Mesothelial cell of epicardium (in vitro differentiated cells): ENCODE results near the gene E2F1. TPM values are rescaled to one million over a fixed set of nuclear protein-coding genes. Genes with fewer than 3 reads are reported as not detected.

ENCODE experiments used
- DNase-seq, 2 experiments: peaks; one replicate each; pipeline ENCODE4 v3.0.0; 2021; ENCODE audit warnings: low spot score in 2 of 2; ENCODE audit not compliant: unreplicated experiment in 2 of 2
- H3K27ac Mint-ChIP-seq: 2 replicates; pipeline ENCODE4 v1.8.0; 2021; ENCODE audit warnings: mixed read lengths
- H3K27me3 Mint-ChIP-seq: 2 replicates; pipeline ENCODE4 v1.8.0; 2021; ENCODE audit warnings: low read depth, mixed read lengths
- H3K36me3 Mint-ChIP-seq: 2 replicates; pipeline ENCODE4 v1.8.0; 2021; ENCODE audit warnings: mixed read lengths
- H3K4me1 Mint-ChIP-seq: 2 replicates; pipeline ENCODE4 v1.8.0; 2021; ENCODE audit warnings: mixed read lengths
- H3K4me3 Mint-ChIP-seq: 2 replicates; pipeline ENCODE4 v1.8.0; 2021; ENCODE audit warnings: mild to moderate bottlenecking, moderate library complexity, mixed read lengths
- H3K9me3 Mint-ChIP-seq: 2 replicates; pipeline ENCODE4 v1.8.0; 2021; ENCODE audit warnings: mixed read lengths
- total RNA-seq: library from RNA; stranded (reverse); gene quantifications from 3 replicates; pipeline ENCODE4 v1.2.1, GENCODE V29; 2021
- TF ChIP-seq, protein P1 (sequence below): fragments of 200-600 bp; sonication (generic); IDR thresholded peaks from one replicate; pipeline ENCODE4 v1.5.0; 2021; ENCODE audit warnings: antibody characterized with exemption; ENCODE audit not compliant: unreplicated experiment

Gene E2F1
- total RNA-seq, 1 donor from 2014 or later: 16.7 TPM

DNA sequence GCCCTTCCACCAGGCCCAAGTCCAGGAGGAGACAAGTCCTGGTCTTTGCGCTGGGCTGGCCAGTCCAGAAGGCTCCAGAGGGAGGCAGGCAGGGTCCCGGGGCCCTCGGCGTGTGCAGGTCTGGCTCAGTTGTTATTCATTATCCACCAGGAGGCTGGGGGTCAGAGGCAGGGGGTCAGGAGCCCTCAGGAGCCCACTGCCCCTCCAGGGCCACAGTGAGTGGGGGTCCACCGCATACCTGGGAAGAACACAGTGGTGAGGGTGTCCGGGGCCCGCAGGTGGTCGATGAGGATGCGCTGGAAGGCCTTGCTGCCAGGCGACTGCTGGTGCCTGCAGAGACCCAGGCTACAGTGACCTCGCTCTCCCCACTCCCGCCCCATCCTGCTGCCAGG, 28.5 kb downstream of the E2F1 start:
- DNase-seq: no peak
- H3K36me3 Mint-ChIP-seq: peaks cover 2% of the 10 kb centered on the region
- no peak overlapping the region for H3K27ac Mint-ChIP-seq
- H3K4me1 Mint-ChIP-seq: peaks cover 30% of the 10 kb centered on the region
- H3K4me3 Mint-ChIP-seq: no peak overlapping the region
- H3K27me3 Mint-ChIP-seq: no peaks in the 10 kb centered on the region
- TF ChIP-seq, protein P1, sequence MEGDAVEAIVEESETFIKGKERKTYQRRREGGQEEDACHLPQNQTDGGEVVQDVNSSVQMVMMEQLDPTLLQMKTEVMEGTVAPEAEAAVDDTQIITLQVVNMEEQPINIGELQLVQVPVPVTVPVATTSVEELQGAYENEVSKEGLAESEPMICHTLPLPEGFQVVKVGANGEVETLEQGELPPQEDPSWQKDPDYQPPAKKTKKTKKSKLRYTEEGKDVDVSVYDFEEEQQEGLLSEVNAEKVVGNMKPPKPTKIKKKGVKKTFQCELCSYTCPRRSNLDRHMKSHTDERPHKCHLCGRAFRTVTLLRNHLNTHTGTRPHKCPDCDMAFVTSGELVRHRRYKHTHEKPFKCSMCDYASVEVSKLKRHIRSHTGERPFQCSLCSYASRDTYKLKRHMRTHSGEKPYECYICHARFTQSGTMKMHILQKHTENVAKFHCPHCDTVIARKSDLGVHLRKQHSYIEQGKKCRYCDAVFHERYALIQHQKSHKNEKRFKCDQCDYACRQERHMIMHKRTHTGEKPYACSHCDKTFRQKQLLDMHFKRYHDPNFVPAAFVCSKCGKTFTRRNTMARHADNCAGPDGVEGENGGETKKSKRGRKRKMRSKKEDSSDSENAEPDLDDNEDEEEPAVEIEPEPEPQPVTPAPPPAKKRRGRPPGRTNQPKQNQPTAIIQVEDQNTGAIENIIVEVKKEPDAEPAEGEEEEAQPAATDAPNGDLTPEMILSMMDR: no peak
- H3K9me3 Mint-ChIP-seq: no peaks in the 10 kb centered on the region

DNA sequence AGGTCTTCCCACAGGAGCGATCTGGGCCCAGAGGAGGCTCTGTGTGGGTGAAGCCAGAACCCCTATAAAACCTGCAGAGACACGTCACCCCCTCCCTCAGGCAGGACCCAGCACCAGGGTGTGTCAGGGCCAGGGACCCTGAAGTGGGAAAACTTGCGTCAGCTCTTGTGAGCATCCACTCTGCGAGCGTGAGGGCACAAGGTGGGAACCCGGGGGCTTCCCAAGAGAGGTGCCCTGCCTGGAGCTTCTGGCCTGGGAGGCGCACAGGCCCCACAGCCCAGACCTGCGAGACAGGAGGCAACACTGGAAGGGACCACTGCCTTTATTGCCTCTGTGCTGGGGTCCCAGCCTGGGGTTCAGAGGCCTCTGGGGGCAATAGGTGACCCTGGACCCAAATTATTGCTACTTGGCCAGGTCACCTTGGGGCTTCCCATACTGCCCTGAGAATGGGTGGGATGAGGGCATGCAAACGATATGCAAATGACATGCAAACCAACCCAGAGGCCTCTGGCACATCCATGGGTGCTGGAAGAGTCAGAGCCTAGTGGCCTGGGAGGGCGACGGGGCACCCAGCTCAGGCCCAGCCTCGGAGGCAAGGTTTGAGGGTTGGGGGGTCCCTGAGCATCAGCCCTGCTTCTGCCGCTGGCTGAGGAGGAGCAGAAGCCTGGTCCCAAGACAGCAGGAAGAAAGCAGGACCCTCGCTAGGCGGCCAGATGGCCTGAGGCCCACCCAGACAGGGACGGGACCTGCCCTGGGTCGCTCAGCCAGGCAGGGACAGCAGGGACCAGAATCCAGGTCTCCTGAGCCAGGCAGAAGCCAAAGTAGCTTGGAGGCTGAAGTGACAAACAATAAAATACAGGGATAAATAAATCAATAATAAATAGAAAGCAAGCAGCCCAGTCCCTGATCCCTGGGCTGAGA, 29.1 kb downstream of the E2F1 start:
- TF ChIP-seq, protein P1: no peak
- H3K4me1 Mint-ChIP-seq: peaks cover 32% of the 10 kb centered on the region

DNA sequence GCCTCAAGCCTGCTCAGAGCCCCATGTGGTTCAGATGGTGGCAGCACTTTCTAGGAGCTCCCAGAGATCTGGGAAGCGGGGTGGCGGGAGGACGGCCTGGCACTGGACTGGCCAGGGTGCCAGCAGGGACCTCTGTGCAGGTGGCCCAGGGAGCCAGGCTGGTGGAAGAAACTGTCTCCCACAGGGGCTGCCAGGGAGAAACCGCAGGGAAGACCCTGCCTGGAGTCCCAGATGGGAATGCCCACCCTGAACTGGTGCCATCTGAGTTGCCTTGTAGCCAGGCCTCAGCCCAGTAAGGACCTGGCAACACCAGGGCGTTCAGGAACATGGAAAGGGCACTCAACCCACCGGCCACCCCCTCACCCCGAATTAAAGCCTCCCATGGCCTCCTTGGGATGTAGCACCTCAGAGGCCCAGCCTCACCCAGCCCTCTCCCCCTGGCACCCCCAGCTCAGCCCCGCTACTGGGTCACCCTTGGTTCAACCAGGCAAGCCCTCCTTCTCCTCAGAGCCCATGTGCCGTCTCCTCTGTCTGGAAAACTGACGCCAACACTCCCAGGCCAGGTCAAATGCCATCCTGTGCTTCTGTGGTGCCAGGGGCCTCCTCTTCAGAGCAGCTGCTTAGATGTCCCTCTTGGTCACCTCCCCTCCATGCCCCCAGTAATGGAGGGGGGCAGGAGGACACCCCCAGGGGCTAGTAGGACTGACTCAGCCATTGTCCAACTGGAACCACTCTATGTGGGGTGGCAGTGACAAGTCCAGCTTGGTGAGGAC, 30.0 kb downstream of the E2F1 start:
- TF ChIP-seq, protein P1: no peak
- DNase-seq: no peak
- Mint-ChIP-seq H3K27ac (peak overlapping the region; percentile 43), H3K36me3 (peaks cover 2% of the 10 kb centered on the region), H3K27me3 (no peaks in the 10 kb centered on the region), H3K4me1 (peaks cover 41% of the 10 kb centered on the region), H3K9me3 (no peaks in the 10 kb centered on the region), H3K4me3 (no peak overlapping the region)

More for the DNA sequence above, 29.1 kb downstream of the E2F1 start:
- Mint-ChIP-seq H3K27me3 (no peaks in the 10 kb centered on the region), H3K36me3 (peaks cover 2% of the 10 kb centered on the region), H3K9me3 (no peaks in the 10 kb centered on the region), H3K27ac (no peak overlapping the region), H3K4me3 (no peak overlapping the region)
- no peak for DNase-seq

DNA sequence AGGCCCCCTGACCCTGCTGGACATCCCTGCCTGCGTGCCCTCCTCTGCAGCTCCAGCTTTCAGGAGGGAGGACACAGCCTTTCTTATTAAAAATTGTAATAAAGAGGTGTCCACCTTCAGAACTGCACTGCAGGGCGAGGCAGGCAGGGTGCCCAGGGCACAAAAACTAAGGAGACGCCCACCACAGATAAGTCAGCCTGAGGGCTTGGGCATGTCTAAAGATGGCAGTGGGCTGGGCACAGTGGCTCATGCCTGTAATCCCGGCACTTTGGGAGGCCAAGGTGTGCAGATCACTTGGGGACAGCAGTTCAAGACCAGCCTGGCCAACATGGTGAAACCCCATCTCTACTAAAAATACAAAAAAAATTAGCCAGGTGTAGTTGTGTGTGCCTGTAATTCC, 31.0 kb downstream of the E2F1 start:
- DNase-seq: no peak
- Mint-ChIP-seq H3K27ac (peak overlapping the region; percentile 69), H3K4me1 (peaks cover 50% of the 10 kb centered on the region), H3K27me3 (no peaks in the 10 kb centered on the region), H3K9me3 (no peaks in the 10 kb centered on the region), H3K36me3 (peaks cover 2% of the 10 kb centered on the region), H3K4me3 (peak overlapping the region; percentile 4)
- TF ChIP-seq, protein P1: no peak

DNA sequence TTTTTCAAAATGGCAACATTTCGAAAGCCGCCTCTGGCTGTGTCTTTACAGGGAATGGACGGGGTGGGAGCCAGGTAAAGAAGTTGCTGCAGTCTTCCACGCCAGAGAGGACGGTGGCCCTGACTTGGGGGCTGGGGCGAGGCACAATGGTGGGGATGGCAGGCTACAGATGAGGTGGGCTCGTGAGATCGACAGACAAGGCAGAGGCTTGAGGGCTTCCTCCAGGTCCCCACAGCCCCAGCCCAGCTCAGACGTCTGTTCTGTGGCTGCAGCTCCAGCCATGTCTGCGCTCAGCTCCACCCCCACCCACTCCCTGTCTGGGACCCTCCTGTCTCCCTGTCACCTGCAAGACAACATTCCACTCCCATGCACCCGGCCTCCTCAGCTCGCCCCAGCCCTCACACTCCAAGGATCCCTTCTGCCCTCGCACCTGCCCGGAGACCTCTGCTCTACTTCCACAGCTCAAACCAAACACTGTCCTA, 31.5 kb downstream of the E2F1 start:
- Mint-ChIP-seq H3K36me3 (peaks cover 2% of the 10 kb centered on the region), H3K4me3 (peak overlapping the region; percentile 4), H3K4me1 (peaks cover 53% of the 10 kb centered on the region), H3K9me3 (no peaks in the 10 kb centered on the region), H3K27me3 (no peaks in the 10 kb centered on the region), H3K27ac (peak overlapping the region; percentile 69)
- TF ChIP-seq, protein P1: no peak
- DNase-seq: no peak
